Measurements from ENCODE around the gene MED13L.
"Not testable (repeated sequence)": the region's sequence is repeated elsewhere in the genome, so short reads cannot be mapped to it uniquely, and the experiment has no call there.

The MED13L gene

DNA sequence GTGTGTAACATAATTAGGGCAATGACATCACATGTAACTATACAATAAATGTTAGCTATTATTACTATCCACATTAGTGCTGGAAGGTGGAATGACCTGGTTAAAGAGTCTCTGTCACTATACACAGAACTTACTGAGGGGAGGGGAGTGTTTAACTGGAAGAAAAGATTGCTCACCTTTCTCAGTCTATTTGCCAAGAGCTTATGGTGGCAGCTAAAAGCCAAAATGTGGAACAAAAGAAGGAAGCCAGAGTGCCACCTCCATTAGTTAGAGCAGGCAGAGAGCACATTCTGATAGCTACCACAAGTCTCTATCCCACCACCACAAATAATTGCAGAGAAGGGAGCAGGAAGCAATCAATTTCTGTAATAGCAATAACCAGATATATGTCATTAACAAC lies 124.4 kb downstream of the MED13L start:
- no peak for DNase-seq (ENCODE audit: low read depth)

GRCh38 chr12:116152268-116152667 lies 125.2 kb downstream of the MED13L start:
- DNase-seq (ENCODE audit: low read depth), result peak; percentile 95

GRCh38 chr12:116150452-116150851 lies 127.0 kb downstream of the MED13L start:
- DNase-seq (ENCODE audit: low read depth), result peak; percentile 17

DNA sequence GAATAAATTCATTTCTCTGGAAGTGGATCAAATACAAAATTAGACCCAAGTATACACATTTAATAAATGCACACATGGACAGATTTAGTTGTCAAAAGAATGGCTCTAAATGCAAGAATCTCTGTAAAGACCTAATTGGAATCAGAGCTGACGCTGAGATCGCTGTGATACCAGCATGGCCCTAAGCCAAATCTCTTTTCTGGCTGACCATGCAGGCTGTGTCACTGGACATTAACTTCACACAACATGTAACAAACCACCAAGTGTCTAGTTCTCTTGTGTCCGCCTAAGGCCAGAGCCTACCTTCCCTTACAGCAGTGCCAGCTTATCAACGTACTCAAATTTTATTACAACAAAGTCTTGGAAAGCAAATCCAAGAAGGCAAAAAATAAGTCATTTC lies 127.5 kb downstream of the MED13L start:
- no peak for DNase-seq (ENCODE audit: low read depth)

DNA sequence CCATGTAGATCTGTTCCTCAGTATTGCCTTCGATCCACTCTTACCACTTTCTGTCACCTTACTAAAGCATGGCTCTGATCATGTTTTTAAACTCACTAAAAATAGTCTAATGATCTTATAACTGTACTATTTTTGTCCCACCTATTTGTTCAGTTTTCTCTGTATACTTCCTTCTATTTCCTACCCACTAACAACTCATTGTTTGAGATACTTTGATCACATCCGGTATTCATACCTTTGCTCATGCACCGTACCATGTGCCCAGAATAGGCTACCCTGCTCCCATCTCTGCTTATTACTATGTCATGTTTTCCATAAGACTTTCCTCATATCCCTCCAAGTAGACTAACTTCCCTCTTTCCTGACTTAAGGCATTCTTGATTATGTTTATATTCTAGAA lies 128.6 kb downstream of the MED13L start:
- no peak for DNase-seq (ENCODE audit: low read depth)

- DNase-seq (ENCODE audit: low read depth), result no peak
Measured at GRCh38 chr12:116146386-116146785, 131.1 kb downstream of the MED13L start.

DNA sequence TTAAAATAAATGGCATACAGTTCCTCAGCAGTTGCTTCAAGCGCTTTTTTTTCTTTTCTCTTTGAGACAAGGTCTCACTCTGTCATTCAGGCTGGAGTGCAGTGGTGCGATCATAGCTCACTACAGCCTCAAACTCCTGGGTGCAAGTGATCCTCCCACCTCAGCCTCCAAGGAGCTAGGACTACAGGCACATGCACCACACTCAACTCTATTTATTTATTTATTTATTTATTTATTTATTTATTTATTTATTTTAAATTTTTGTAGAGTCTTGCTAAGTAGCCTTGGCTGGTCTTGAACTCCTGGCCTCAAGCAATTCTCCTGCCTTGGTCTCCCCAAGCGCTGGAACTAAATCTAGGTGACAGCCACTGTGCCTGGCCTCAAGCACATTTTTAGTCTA lies 132.0 kb downstream of the MED13L start:
- no peak for DNase-seq (ENCODE audit: low read depth)

GRCh38 chr12:116144384-116144783 lies 133.1 kb downstream of the MED13L start:
- DNase-seq (ENCODE audit: low read depth), result no peak

- DNase-seq (ENCODE audit: low read depth), result peak; percentile 85
Measured at GRCh38 chr12:116143909-116144308, 133.6 kb downstream of the MED13L start.

DNA sequence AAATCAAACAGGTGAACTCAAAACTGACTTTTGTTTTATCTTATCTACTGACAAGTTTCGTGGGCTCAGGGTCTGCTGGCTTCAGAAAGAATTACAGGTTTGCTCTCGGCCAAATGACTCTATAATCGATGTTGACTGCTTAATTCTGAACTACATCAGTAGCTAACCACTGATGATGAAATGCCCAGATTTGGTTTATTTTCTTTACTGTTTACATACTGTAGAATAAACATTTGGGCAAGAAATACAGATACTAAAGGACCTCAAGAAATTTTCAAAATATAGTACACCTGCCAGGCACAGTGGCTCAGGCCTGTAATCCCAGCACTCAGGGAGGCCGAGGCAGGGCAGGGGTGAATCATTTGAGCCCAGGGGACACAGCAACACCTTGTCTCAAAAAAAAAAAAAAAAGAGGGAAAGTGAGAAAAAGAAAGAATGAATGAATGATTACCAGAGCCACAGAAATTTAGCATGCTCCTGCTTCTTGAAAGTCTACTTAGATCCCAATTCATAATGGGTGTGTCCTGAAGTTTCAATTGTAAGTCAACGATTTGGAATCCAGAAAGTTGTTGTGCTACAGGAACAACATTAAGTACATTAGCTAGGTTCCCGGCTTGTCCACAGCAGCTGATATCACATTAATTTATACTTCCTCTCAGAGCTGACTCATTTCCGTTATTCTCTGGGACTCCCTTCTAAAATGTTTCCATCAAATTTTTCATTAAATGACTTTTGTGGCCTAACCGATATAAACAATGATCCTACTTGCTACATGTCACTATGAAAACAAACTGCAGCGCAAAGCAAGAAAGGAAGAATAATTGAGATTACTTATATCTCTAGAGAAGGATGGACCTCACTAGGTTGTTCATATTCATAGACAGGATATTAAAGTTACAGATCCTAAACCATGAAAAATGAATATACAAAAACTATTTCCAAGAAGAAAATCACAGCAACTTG lies 134.3 kb downstream of the MED13L start:
- DNase-seq (ENCODE audit: low read depth), result peak; percentile 87

GRCh38 chr12:116141833-116142162 lies 135.7 kb downstream of the MED13L start:
- DNase-seq (ENCODE audit: low read depth), result no peak

DNA sequence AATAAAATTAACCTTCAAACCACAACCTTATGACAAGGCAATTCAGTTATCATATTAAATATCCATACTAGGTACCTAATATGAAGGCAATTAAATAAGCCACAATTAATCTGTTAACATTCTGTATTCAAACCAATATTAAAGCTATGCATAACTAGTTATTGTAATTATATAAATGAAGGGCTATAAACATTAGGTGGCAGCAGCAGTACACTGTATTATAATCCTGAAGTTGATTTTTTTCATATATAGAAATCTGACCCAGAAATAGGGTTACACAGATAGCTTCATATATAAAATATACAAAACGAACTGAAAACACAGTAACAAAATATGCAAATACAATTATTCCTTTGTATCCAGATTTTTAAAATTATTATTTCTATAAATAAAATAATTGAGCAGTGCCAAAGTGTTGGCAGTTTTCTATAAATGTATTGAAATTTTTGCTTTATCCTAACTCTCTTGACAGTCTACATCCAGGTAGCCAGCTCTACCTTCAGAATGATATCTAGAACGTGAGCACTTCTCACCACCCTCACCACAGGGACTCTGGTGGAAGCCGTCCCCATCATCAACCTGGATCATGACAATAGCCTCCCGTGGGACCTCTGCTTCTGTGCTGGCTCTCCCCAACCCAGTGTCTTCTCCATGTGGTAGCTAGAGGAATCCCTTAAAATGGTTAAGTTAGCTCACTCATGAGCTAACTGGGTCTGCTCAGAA lies 136.2 kb downstream of the MED13L start:
- no peak for DNase-seq (ENCODE audit: low read depth)

GRCh38 chr12:116140529-116140928 lies 137.0 kb downstream of the MED13L start:
- peak; percentile 64 for DNase-seq (ENCODE audit: low read depth)

DNA sequence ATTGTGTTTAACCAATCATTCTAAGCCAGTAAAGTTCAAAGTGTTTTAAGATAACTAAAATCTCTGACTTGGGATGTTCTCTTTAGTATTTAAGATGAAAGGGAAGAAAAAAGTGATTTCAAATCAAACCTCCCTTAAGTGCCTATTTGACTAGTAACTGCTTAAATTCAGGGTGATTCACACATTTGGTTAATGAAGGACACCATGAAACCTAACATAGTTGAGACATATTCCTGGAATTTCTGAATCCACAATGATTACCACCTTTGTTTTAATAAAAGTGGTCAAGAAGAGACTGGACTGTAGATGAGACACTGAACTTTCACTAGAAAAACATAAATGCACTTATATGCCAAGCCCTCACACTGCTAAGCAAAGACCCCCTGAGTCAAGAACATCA lies 138.7 kb downstream of the MED13L start:
- DNase-seq (ENCODE audit: low read depth), result peak; percentile 58

- DNase-seq (ENCODE audit: low read depth), result peak; percentile 74
Measured at GRCh38 chr12:116138364-116138763, 139.1 kb downstream of the MED13L start.

GRCh38 chr12:116137318-116137717 lies 140.2 kb downstream of the MED13L start:
- DNase-seq (ENCODE audit: low read depth), result no peak

DNA sequence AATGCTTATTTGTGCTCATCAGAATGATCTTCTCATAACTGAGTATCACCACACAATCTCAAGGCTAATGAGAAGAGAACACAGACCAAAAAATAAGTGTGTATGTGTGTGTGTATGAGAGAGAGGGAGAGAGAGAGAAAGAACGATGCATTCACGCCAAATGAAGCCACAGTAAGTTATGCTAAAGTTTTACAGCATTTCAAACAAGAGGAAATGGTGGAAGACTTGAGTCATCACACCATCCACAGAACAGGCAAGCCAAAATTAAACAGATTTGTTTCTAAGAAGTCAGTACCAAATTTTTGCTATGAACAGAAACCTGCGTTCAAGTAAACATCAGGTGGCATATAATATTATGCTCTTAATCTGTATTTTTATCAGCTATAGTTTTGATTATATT lies 141.2 kb downstream of the MED13L start:
- DNase-seq (ENCODE audit: low read depth), result peak; percentile 62

- DNase-seq (ENCODE audit: low read depth), result peak; percentile 64
Measured at GRCh38 chr12:116135209-116135930, 142.1 kb downstream of the MED13L start.

- no peak for DNase-seq (ENCODE audit: low read depth)
Measured at GRCh38 chr12:116133636-116134214, 143.8 kb downstream of the MED13L start.

DNA sequence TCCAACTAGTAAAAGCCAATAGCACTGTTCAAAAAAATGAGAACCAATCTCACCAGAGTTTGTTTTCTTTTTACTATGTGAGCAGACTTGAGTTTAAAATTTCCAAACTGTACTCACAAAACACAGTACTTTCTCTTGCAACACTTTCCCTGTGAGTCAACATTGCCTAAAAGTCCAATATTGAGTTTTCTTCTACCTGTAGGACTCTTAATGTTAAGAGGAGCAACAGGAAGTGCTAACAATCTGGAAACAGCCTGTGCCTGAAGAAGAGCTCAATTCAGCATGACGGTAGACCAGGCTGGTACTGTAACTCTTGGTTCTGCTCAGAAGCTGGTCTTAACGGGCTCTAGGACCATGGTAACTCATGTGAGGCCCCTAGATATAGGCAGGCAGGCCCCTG lies 144.3 kb downstream of the MED13L start:
- DNase-seq (ENCODE audit: low read depth), result peak; percentile 47

DNA sequence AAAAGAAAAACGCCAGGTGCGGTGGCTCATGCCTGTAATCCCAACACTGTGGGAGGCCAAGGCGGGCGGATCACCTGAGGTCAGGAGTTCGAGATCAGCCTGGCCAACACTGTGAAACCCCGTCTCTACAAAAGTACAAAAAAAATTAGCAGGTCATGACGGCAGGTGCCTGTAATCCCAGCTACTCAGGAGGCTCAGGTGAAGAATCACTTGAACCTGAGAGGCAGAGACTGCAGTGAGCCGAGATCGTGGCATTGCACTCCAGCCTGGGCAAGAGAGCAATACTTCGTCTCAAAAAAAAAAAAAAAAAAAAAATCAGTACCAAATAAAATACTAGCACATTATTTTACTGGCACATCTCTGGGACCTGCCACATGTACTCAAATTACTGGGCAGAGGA lies 145.5 kb downstream of the MED13L start:
- DNase-seq (ENCODE audit: low read depth), result not testable (repeated sequence)

GRCh38 chr12:116131176-116131575 lies 146.3 kb downstream of the MED13L start:
- no peak for DNase-seq (ENCODE audit: low read depth)

All from amniotic epithelial cell (primary cell).